Fibroblast of lung (primary cell): ENCODE data around the gene MYO10. TPM values are rescaled to one million over a fixed set of nuclear protein-coding genes. Genes with fewer than 3 reads are reported as not detected.
A peak's percentile ranks its signal among the peaks of the same experiment; 100 is the strongest.

Source experiments
- DNase-seq, 2 donors: peaks; one replicate each; pipeline versions ENCODE4 v3.0.0 to v3.0.0-alpha.2; 2010; ENCODE audit warnings: low read depth in 2 of 2
- H2AFZ ChIP-seq: 2 replicates; pipeline ENCODE4 v1.5.1; 2012; ENCODE audit warnings: low read length, control low read depth, inconsistent platforms
- H3K27ac ChIP-seq: 2 replicates; pipeline ENCODE4 v1.5.1; 2011; ENCODE audit warnings: low read length, control low read depth; ENCODE audit not compliant: insufficient read depth
- H3K27me3 ChIP-seq: 2 replicates; pipeline ENCODE4 v1.5.1; 2011; ENCODE audit warnings: mild to moderate bottlenecking, low read length; ENCODE audit not compliant: control insufficient read depth, insufficient read depth
- H3K36me3 ChIP-seq: 2 replicates; pipeline ENCODE4 v1.5.1; 2011; ENCODE audit warnings: low read length; ENCODE audit not compliant: control insufficient read depth, insufficient read depth
- H3K4me1 ChIP-seq: 2 replicates; pipeline ENCODE4 v1.5.1; 2011; ENCODE audit warnings: low read length; ENCODE audit not compliant: control insufficient read depth, insufficient read depth; ENCODE audit errors: extremely low read depth
- H3K4me2 ChIP-seq: 2 replicates; pipeline ENCODE4 v1.5.1; 2011; ENCODE audit warnings: low read length, control low read depth; ENCODE audit not compliant: insufficient read depth; ENCODE audit errors: extremely low read depth
- H3K4me3 ChIP-seq, 4 experiments: fragments of 200-600 bp in 1 of 4; sonication (generic) in 1 of 4; replicated peaks in 1 of 4; 2 replicates each; pipeline ENCODE4 v1.5.1; 2011 to 2016; ENCODE audit warnings: low read length in 4 of 4, low read depth in 3 of 4, mild to moderate bottlenecking in 3 of 4, control low read depth in 2 of 4, inconsistent platforms in 1 of 4, mixed read lengths in 1 of 4; ENCODE audit not compliant: insufficient read depth in 1 of 4; ENCODE audit errors: control extremely low read depth in 1 of 4
- H3K79me2 ChIP-seq: 2 replicates; pipeline ENCODE4 v1.5.1; 2012; ENCODE audit warnings: mild to moderate bottlenecking, low read length, inconsistent platforms; ENCODE audit not compliant: control insufficient read depth, insufficient read depth
- H3K9ac ChIP-seq: 2 replicates; pipeline ENCODE4 v1.5.1; 2011; ENCODE audit warnings: mild to moderate bottlenecking, low read length, control low read depth; ENCODE audit not compliant: insufficient read depth
- H3K9me3 ChIP-seq: 2 replicates; pipeline ENCODE4 v1.5.1; 2012; ENCODE audit warnings: low read depth, low read length; ENCODE audit not compliant: control insufficient read depth, insufficient read depth
- H4K20me1 ChIP-seq: 2 replicates; pipeline ENCODE4 v1.5.1; 2011; ENCODE audit warnings: low read length; ENCODE audit not compliant: control insufficient read depth, insufficient read depth; ENCODE audit errors: extremely low read depth
- CTCF ChIP-seq, 2 donors: IDR thresholded peaks in 1 of 2; conservative IDR thresholded peaks in 1 of 2; 1 replicate in 1 of 2; 2 replicates in 1 of 2; pipeline ENCODE4 v1.5.1; 2011 to 2012; ENCODE audit warnings: low read length in 2 of 2, control low read depth in 1 of 2, inconsistent platforms in 1 of 2, low read depth in 1 of 2, mild to moderate bottlenecking in 1 of 2
- EZH2 ChIP-seq: IDR thresholded peaks from 2 replicates; pipeline ENCODE4 v1.5.1; 2012; ENCODE audit warnings: low read length, control low read depth, mild to moderate bottlenecking; ENCODE audit errors: missing control alignments
- polyA plus RNA-seq, 2 donors: library from polyadenylated mRNA; depleted of rRNA in 1 of 2; stranded (reverse) in 1 of 2; unstranded in 1 of 2; fragments of >200 nt; gene quantifications; 2 replicates each; pipeline ENCODE4 v1.2.1, GENCODE V29; 2011 to 2012; ENCODE audit warnings: missing spikeins in 1 of 2
- total RNA-seq: library from RNA; depleted of rRNA; stranded (reverse); fragments of >200 nt; gene quantifications from 2 replicates; pipeline ENCODE4 v1.2.1, GENCODE V29; 2014

The MYO10 gene
- total and polyA plus RNA-seq, 2 donors (not counting 1 experiment from before 2014, with no cell fraction given), result 16.6 to 82.2 TPM

GRCh38 chr5:16854351-16854750 is 81.7 kb downstream of the MYO10 start:
- DNase-seq, result peak in 1 of 2 donors; percentile 56
- Histone ChIP-seq H3K27me3 (no peaks in the 10 kb centered on the region), H4K20me1 (no peaks in the 10 kb centered on the region), H3K4me1 (peaks cover 7% of the 10 kb centered on the region), H3K9ac (no peak overlapping the region), H3K36me3 (no peaks in the 10 kb centered on the region), H3K9me3 (no peaks in the 10 kb centered on the region), H3K27ac (no peak overlapping the region), H2AFZ (no peak overlapping the region), H3K79me2 (peaks cover 51% of the 10 kb centered on the region), H3K4me3 (no peak overlapping the region), H3K4me2 (no peak overlapping the region)
- TF ChIP-seq CTCF (conservative IDR thresholded peaks at IDR 0.05 in 1 of 2, IDR thresholded peaks at IDR 0.05 in 1 of 2; ENCODE audit: low read depth in 1 of 2, low read length in 2 of 2), result no peak
- no peak for TF ChIP-seq EZH2

DNA sequence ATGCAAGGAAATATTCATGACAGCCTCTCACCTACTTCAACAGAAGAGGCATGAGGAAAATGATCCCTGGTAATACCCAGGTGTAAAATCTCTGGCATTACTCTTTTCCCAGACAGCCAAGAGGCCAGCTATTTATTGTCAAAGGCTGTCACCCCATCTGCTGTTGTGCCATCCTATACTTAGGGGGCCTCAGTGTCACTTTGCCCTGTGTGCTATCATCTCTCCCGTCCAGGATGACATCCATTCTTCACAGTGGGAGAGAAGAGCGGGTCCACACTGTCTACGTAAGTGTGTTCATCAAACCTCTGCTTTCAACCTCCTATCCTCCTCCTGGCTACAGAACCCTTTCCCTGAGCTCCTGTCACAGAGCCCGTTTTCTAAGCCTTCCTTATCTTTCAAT is 82.6 kb downstream of the MYO10 start:
- Histone ChIP-seq H3K4me2 (no peak overlapping the region), H3K27ac (no peak overlapping the region), H3K4me1 (peaks cover 7% of the 10 kb centered on the region), H3K4me3 (no peak overlapping the region), H3K36me3 (no peaks in the 10 kb centered on the region), H3K27me3 (no peaks in the 10 kb centered on the region), H2AFZ (no peak overlapping the region), H3K79me2 (peaks cover 49% of the 10 kb centered on the region), H3K9ac (no peak overlapping the region), H4K20me1 (no peaks in the 10 kb centered on the region), H3K9me3 (no peaks in the 10 kb centered on the region)
- DNase-seq, result no peak
- TF ChIP-seq CTCF (conservative IDR thresholded peaks at IDR 0.05 in 1 of 2, IDR thresholded peaks at IDR 0.05 in 1 of 2; ENCODE audit: low read depth in 1 of 2, low read length in 2 of 2) (no peak), EZH2 (no peak)

DNA sequence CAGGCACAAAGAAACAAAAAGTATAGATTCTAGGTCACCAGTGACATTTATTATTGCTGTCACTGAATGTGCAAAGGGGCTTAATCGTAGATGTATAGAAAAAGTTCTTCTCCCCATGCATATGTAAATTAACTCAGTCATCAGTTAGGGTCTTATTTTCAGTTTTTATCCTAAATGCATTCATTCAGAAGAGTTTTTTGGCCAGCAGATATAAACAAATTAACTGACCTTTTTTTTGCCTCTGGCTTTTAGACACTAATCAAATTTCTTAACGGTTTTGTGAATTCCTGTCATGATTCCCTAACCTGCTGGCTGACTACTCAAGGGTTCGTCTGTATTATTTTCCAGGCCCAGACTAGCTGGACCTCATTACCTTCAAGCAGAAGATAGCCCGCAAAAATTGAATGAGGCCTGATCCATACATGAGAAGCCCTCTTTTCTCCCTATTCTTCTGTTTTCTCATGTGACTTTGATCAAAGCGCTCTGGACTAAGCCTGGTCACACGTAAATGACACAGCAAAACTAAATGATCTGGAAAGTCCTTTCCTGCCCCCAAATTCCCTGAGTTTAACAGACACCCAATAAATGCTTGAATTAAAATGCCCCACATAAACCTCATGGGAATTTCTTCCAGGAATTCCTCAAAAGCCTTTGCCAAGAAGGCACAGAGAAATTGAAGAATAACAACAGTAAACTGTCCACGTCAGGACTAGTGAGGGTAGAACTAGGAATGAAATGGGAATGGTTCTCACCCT is 83.7 kb downstream of the MYO10 start:
- Histone ChIP-seq H3K4me3 (no peak overlapping the region), H3K4me2 (no peak overlapping the region), H3K9ac (no peak overlapping the region), H3K27ac (no peak overlapping the region), H4K20me1 (no peaks in the 10 kb centered on the region), H3K4me1 (peaks cover 7% of the 10 kb centered on the region), H3K36me3 (no peaks in the 10 kb centered on the region), H2AFZ (no peak overlapping the region), H3K27me3 (no peaks in the 10 kb centered on the region), H3K79me2 (peaks cover 48% of the 10 kb centered on the region), H3K9me3 (no peaks in the 10 kb centered on the region)
- no peak for TF ChIP-seq EZH2
- TF ChIP-seq CTCF (conservative IDR thresholded peaks at IDR 0.05 in 1 of 2, IDR thresholded peaks at IDR 0.05 in 1 of 2; ENCODE audit: low read depth in 1 of 2, low read length in 2 of 2), result no peak
- peak in 1 of 2 donors; percentile 49 for DNase-seq
